ENCODE data around the gene RIBC2. TPM values are rescaled to one million over a fixed set of nuclear protein-coding genes. Genes with fewer than 3 reads are reported as not detected.

RIBC2 gene, protein sequence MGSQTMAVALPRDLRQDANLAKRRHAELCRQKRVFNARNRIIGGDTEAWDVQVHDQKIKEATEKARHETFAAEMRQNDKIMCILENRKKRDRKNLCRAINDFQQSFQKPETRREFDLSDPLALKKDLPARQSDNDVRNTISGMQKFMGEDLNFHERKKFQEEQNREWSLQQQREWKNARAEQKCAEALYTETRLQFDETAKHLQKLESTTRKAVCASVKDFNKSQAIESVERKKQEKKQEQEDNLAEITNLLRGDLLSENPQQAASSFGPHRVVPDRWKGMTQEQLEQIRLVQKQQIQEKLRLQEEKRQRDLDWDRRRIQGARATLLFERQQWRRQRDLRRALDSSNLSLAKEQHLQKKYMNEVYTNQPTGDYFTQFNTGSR
- 0.25 and 0.59 TPM in 2 replicates for total RNA-seq

GRCh38 chr22:45413368-45414211 is at the start of gene RIBC2, which contains the start of gene SMC1B:
RIBC2 (plus strand) TSS chr22:45413693; CDS start chr22:45413887, 194 bp downstream.
SMC1B (minus strand) TSS chr22:45413599; CDS start chr22:45413567, 32 bp downstream.

Other genes with a start within 250 kb of the RIBC2 start
- 24.8 and 46.0 TPM in 2 replicates for gene NUP50, start 249.8 kb upstream of the RIBC2 start, total RNA-seq
- gene KIAA0930, start 172.8 kb upstream of the RIBC2 start, total RNA-seq = 25.5 and 26.4 TPM in 2 replicates
- gene UPK3A, start 128.7 kb upstream of the RIBC2 start, total RNA-seq = not detected in 2 replicates
- 7.5 and 15.7 TPM in 2 replicates for gene FAM118A, start 103.8 kb upstream of the RIBC2 start, total RNA-seq
- gene SMC1B, start 94 bp upstream of the RIBC2 start, total RNA-seq = not detected in 2 replicates
- gene FBLN1, start 89.2 kb downstream of the RIBC2 start, total RNA-seq = 230 and 255 TPM in 2 replicates

Data from cardiac ventricle fibroblast (primary cell).